Adrenal gland (tissue), 5 donors: ENCODE data around the gene TMEM91.

ENCODE experiments used
- CTCF ChIP-seq, 6 experiments: fragments of 450-650 bp in 4 of 6; fragments of 200-600 bp in 2 of 6; sonication (generic) in 1 of 6; IDR thresholded peaks; 1 replicate in 5 of 6; 2 replicates in 1 of 6; pipeline versions ENCODE4 v1.5.1 to v1.8.0; 2016 to 2021; ENCODE audit warnings: antibody characterized with exemption in 6 of 6, mild to moderate bottlenecking in 2 of 6, moderate library complexity in 1 of 6
- POLR2A ChIP-seq, 2 donors: fragments of 450-650 bp; IDR thresholded peaks; one replicate each; pipeline ENCODE4 v1.6.1; 2017; ENCODE audit warnings: antibody characterized with exemption in 2 of 2, mild to moderate bottlenecking in 2 of 2, moderate library complexity in 1 of 2
- donor health status: DM: no; HTN: no; CAD: no.

GRCh38 chr19:41405776-41406175 is 29.4 kb downstream of the TMEM91 start:
- TF ChIP-seq CTCF (IDR thresholded peaks at IDR 0.05) (no peak), POLR2A (IDR thresholded peaks at IDR 0.05) (no peak)
